HEK293 (cell line): ENCODE data around the gene PARP6.
A peak's percentile ranks its signal among the peaks of the same experiment; 100 is the strongest.

Experiments used
- CTCF ChIA-PET: fragments of 350-600 bp; formaldehyde crosslinking; extraction: SDS; loops from one replicate; lab custom pipeline; 2021; ENCODE audit warnings: antibody characterized with exemption; lab: Yijun Ruan, JAX
- POLR2A ChIA-PET: fragments of 300-600 bp; formaldehyde crosslinking; extraction: SDS; loops from one replicate; lab custom pipeline; 2020; ENCODE audit warnings: antibody characterized with exemption, inconsistent platforms; lab: Yijun Ruan, JAX
- H3K27ac ChIP-seq: fragments of 200-500 bp; sonication (Bioruptor generic); 2 replicates; pipeline ENCODE4 v1.5.1; 2014; ENCODE audit warnings: low read depth, low read length, control low read depth, inconsistent platforms; ENCODE audit errors: extremely low read depth
- H3K36me3 ChIP-seq, 2 experiments: fragments of 200-500 bp in 1 of 2; sonication (Bioruptor generic) in 1 of 2; 1 replicate in 1 of 2; 2 replicates in 1 of 2; pipeline ENCODE4 v1.5.1; 2014 to 2017; ENCODE audit warnings: inconsistent platforms in 2 of 2, low read length in 2 of 2; ENCODE audit not compliant: control insufficient read depth in 2 of 2, insufficient read depth in 1 of 2
- H3K4me1 ChIP-seq: fragments of 200-500 bp; sonication (Bioruptor generic); 2 replicates; pipeline ENCODE4 v1.5.1; 2014; ENCODE audit warnings: mild to moderate bottlenecking, low read length, inconsistent platforms; ENCODE audit not compliant: control insufficient read depth, insufficient read depth
- H3K4me3 ChIP-seq: 2 replicates; pipeline ENCODE4 v1.5.1; 2011; ENCODE audit warnings: low read depth, mild to moderate bottlenecking, control low read depth, low read length, moderate library complexity
- H3K9me3 ChIP-seq: fragments of 200-500 bp; sonication (Bioruptor generic); 2 replicates; pipeline ENCODE4 v1.5.1; 2014; ENCODE audit warnings: low read depth, low read length, inconsistent platforms; ENCODE audit not compliant: control insufficient read depth, insufficient read depth
- EGR2 ChIP-seq: fragments of 450-650 bp; formaldehyde crosslinking; IDR thresholded peaks from 2 replicates; pipeline ENCODE4 v1.5.1; 2016; ENCODE audit warnings: low read depth, missing biosample characterization, missing genetic modification characterization
- GLI2 ChIP-seq: fragments of 450-650 bp; formaldehyde crosslinking; IDR thresholded peaks from 2 replicates; pipeline ENCODE4; 2017; ENCODE audit warnings: missing biosample characterization, missing genetic modification characterization, low read depth, borderline replicate concordance
- GLI4 ChIP-seq: fragments of 450-650 bp; formaldehyde crosslinking; IDR thresholded peaks from 2 replicates; pipeline ENCODE4 v1.5.1; 2016; ENCODE audit warnings: missing biosample characterization, missing genetic modification characterization
- GLIS2 ChIP-seq: fragments of 450-650 bp; formaldehyde crosslinking; IDR thresholded peaks from 2 replicates; pipeline ENCODE4 v1.5.1; 2016; ENCODE audit warnings: missing biosample characterization, missing genetic modification characterization
- KLF8 ChIP-seq: fragments of 450-650 bp; formaldehyde crosslinking; IDR thresholded peaks from 2 replicates; pipeline ENCODE4 v1.5.1; 2016; ENCODE audit warnings: missing biosample characterization, missing genetic modification characterization
- OSR2 ChIP-seq: fragments of 450-650 bp; formaldehyde crosslinking; IDR thresholded peaks from 2 replicates; pipeline ENCODE4 v1.5.1; 2016; ENCODE audit warnings: missing biosample characterization, missing genetic modification characterization
- RBAK ChIP-seq: fragments of 450-650 bp; formaldehyde crosslinking; IDR thresholded peaks from 2 replicates; pipeline ENCODE4 v1.5.1; 2016; ENCODE audit warnings: missing biosample characterization, missing genetic modification characterization
- SALL2 ChIP-seq: fragments of 450-650 bp; formaldehyde crosslinking; IDR thresholded peaks from 2 replicates; pipeline ENCODE4 v1.5.0; 2017; ENCODE audit warnings: missing biosample characterization, mild to moderate bottlenecking, missing genetic modification characterization, borderline replicate concordance
- SETDB1 ChIP-seq: IDR thresholded peaks from one replicate; pipeline ENCODE4 v1.6.1; 2017; ENCODE audit warnings: mild to moderate bottlenecking, low read length, moderate library complexity, mixed read lengths; ENCODE audit not compliant: insufficient read length
- ZBTB48 ChIP-seq: fragments of 450-650 bp; formaldehyde crosslinking; IDR thresholded peaks from 2 replicates; pipeline ENCODE4 v1.5.1; 2016; ENCODE audit warnings: missing biosample characterization, missing genetic modification characterization
- ZBTB6 ChIP-seq: fragments of 450-650 bp; formaldehyde crosslinking; IDR thresholded peaks from 2 replicates; pipeline ENCODE4 v1.5.1; 2017; ENCODE audit warnings: missing biosample characterization, missing genetic modification characterization
- ZFP37 ChIP-seq: fragments of 450-650 bp; formaldehyde crosslinking; IDR thresholded peaks from 2 replicates; pipeline ENCODE4 v1.5.1; 2016; ENCODE audit warnings: missing biosample characterization, missing genetic modification characterization
- ZNF138 ChIP-seq: fragments of 450-650 bp; formaldehyde crosslinking; IDR thresholded peaks from 2 replicates; pipeline ENCODE4 v1.5.1; 2016; ENCODE audit warnings: missing biosample characterization, missing genetic modification characterization, borderline replicate concordance
- ZNF311 ChIP-seq: fragments of 450-650 bp; formaldehyde crosslinking; IDR thresholded peaks from 2 replicates; pipeline ENCODE4 v1.5.1; 2017; ENCODE audit warnings: missing biosample characterization, missing genetic modification characterization, borderline replicate concordance
- ZNF341 ChIP-seq: fragments of 450-650 bp; formaldehyde crosslinking; IDR thresholded peaks from 2 replicates; pipeline ENCODE4; 2016; ENCODE audit warnings: low read depth, missing biosample characterization, missing genetic modification characterization
- ZNF555 ChIP-seq: fragments of 450-650 bp; formaldehyde crosslinking; conservative IDR thresholded peaks from 2 replicates; pipeline ENCODE4 v1.5.1; 2017; ENCODE audit warnings: missing biosample characterization, mild to moderate bottlenecking, missing genetic modification characterization, inconsistent platforms
- ZNF623 ChIP-seq: fragments of 450-650 bp; formaldehyde crosslinking; IDR thresholded peaks from 2 replicates; pipeline ENCODE4 v1.5.1; 2016; ENCODE audit warnings: missing biosample characterization, missing genetic modification characterization
- ZNF76 ChIP-seq: fragments of 450-650 bp; formaldehyde crosslinking; IDR thresholded peaks from 2 replicates; pipeline ENCODE4; 2016; ENCODE audit warnings: low read depth, missing biosample characterization, missing genetic modification characterization, borderline replicate concordance
- ZSCAN30 ChIP-seq: fragments of 450-650 bp; IDR thresholded peaks from 2 replicates; pipeline ENCODE4 v1.5.1; 2018; ENCODE audit warnings: missing biosample characterization, mild to moderate bottlenecking, missing genetic modification characterization, moderate library complexity
- TF ChIP-seq, protein P1 (sequence below): IDR thresholded peaks from 2 replicates; pipeline ENCODE4 v1.6.1; 2011; ENCODE audit warnings: mild to moderate bottlenecking, low read depth, low read length, borderline replicate concordance
- TF ChIP-seq, protein P2 (sequence below): fragments of 450-650 bp; formaldehyde crosslinking; IDR thresholded peaks from 2 replicates; pipeline ENCODE4 v1.5.1; 2016; ENCODE audit warnings: missing biosample characterization, missing genetic modification characterization
- TF ChIP-seq, protein P3 (sequence below): fragments of 450-650 bp; formaldehyde crosslinking; conservative IDR thresholded peaks from 2 replicates; pipeline ENCODE4 v1.5.1; 2016; ENCODE audit warnings: low read depth, missing biosample characterization, missing genetic modification characterization
- TF ChIP-seq, protein P4 (sequence below): fragments of 450-650 bp; formaldehyde crosslinking; IDR thresholded peaks from 2 replicates; pipeline ENCODE4 v1.5.1; 2016; ENCODE audit warnings: missing biosample characterization, missing genetic modification characterization, low read depth

PARP6 gene

DNA sequence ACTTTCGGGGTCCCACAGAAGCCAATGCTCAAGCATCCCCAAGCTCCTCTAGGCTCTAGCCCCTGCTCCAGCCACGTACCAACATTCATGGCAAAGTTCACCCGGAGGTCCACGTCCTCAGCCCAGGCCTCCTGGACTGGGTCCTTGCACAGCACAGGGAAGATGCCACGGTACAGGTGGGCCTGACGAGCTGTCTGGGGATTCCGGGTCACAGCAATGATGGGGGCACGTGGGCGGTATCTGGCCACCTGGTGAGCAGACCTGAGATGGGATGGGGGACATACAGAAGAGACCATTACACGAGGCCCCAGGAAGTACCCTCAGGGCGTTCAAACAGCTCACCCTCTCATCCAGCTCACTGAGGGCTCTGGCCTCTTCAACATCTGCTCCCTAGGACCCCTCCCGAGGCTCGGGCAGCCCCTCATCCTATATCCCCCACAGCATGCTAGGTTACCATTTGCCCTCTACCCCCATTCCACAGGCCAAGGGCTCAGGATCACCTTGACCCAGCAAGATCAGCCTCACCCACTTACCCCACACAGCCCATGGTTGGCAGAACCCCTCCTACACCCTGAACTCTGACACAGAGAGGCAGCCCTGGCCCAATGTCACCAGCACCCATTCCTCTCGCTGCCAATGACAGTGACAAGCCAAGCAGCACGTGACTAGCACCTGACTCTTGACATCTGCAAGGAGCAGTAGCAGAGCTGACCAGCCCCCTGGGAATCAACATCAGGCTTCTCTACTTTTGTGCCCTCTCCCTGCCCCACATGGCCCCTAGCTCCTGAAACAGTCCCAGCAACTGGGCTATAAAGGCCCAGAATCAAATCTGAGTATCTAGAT lies 71.7 kb downstream of the PARP6 start:
- TF ChIP-seq ZBTB48 (tag by site-specific recombination) (peak; percentile 30; the same call in 1 of the 2 replicates), GLI2 (tag by site-specific recombination) (no peak), SETDB1 (no peak), GLIS2 (tag by site-specific recombination) (peak; percentile 56; the same call in 1 of the 2 replicates)
- TF ChIP-seq, protein P1, sequence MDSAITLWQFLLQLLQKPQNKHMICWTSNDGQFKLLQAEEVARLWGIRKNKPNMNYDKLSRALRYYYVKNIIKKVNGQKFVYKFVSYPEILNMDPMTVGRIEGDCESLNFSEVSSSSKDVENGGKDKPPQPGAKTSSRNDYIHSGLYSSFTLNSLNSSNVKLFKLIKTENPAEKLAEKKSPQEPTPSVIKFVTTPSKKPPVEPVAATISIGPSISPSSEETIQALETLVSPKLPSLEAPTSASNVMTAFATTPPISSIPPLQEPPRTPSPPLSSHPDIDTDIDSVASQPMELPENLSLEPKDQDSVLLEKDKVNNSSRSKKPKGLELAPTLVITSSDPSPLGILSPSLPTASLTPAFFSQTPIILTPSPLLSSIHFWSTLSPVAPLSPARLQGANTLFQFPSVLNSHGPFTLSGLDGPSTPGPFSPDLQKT = no peak
- no peak overlapping the region for H3K4me3 ChIP-seq
- no peaks in the 10 kb centered on the region for H3K9me3 ChIP-seq
- H3K27ac ChIP-seq = peak overlapping the region; percentile 49; the same call in 1 of the 2 replicates
- POLR2A ChIA-PET = interaction anchor here (0.5 to 3.0 kb wide), 3 partner anchors 27 to 94 kb away, joined by 5 to 22 read pairs (median 12); partner anchors contain the start of gene PKM
- H3K4me1 ChIP-seq = no peaks in the 10 kb centered on the region; the same call in 1 of the 2 replicates
- CTCF ChIA-PET = interaction anchor here (0.6 to 4.3 kb wide), 21 partner anchors 8 to 309 kb away, joined by 3 to 35 read pairs (median 4); no protein-coding TSS in a partner anchor
- H3K36me3 ChIP-seq = peaks cover 65 to 76% of the 10 kb centered on the region in 2 experiments

GRCh38 chr15:72199721-72200212 lies 72.6 kb downstream of the PARP6 start:
- H3K27ac ChIP-seq = peak overlapping the region; percentile 39; the same call in 1 of the 2 replicates
- POLR2A ChIA-PET = interaction anchor here (2.4 to 3.0 kb wide), 2 partner anchors 28 to 31 kb away, joined by 12 to 22 read pairs; partner anchors contain the start of gene PKM
- no peaks in the 10 kb centered on the region for H3K9me3 ChIP-seq
- peaks cover 56 to 67% of the 10 kb centered on the region in 2 experiments for H3K36me3 ChIP-seq
- no peaks in the 10 kb centered on the region; the same call in 1 of the 2 replicates for H3K4me1 ChIP-seq
- CTCF ChIA-PET = interaction anchor here (0.5 to 4.3 kb wide), 26 partner anchors 9 to 1520 kb away, joined by 3 to 35 read pairs (median 4); no protein-coding TSS in a partner anchor
- H3K4me3 ChIP-seq = no peak overlapping the region
- TF ChIP-seq ZNF138 (tag by site-specific recombination) (no peak), ZNF341 (no peak), ZNF76 (tag by site-specific recombination) (no peak), SALL2 (tag by site-specific recombination) (no peak), GLI4 (tag by site-specific recombination) (no peak), OSR2 (no peak), ZNF311 (tag by site-specific recombination) (no peak), ZBTB6 (tag by site-specific recombination) (no peak), ZSCAN30 (tag by site-specific recombination) (0 out of 2 replicates have a peak, but pooled peaks have one; percentile 46), RBAK (no peak), EGR2 (tag by site-specific recombination) (no peak), ZNF623 (tag by site-specific recombination) (no peak), ZFP37 (tag by site-specific recombination) (peak; percentile 71; the same call in 1 of the 2 replicates), KLF8 (tag by site-specific recombination) (0 out of 2 replicates have a peak, but pooled peaks have one; percentile 42), ZNF555 (tag by site-specific recombination) (no peak)
- TF ChIP-seq, protein P2, sequence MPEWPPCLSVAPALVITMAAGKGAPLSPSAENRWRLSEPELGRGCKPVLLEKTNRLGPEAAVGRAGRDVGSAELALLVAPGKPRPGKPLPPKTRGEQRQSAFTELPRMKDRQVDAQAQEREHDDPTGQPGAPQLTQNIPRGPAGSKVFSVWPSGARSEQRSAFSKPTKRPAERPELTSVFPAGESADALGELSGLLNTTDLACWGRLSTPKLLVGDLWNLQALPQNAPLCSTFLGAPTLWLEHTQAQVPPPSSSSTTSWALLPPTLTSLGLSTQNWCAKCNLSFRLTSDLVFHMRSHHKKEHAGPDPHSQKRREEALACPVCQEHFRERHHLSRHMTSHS (tag by site-specific recombination) = no peak
- TF ChIP-seq, protein P3, sequence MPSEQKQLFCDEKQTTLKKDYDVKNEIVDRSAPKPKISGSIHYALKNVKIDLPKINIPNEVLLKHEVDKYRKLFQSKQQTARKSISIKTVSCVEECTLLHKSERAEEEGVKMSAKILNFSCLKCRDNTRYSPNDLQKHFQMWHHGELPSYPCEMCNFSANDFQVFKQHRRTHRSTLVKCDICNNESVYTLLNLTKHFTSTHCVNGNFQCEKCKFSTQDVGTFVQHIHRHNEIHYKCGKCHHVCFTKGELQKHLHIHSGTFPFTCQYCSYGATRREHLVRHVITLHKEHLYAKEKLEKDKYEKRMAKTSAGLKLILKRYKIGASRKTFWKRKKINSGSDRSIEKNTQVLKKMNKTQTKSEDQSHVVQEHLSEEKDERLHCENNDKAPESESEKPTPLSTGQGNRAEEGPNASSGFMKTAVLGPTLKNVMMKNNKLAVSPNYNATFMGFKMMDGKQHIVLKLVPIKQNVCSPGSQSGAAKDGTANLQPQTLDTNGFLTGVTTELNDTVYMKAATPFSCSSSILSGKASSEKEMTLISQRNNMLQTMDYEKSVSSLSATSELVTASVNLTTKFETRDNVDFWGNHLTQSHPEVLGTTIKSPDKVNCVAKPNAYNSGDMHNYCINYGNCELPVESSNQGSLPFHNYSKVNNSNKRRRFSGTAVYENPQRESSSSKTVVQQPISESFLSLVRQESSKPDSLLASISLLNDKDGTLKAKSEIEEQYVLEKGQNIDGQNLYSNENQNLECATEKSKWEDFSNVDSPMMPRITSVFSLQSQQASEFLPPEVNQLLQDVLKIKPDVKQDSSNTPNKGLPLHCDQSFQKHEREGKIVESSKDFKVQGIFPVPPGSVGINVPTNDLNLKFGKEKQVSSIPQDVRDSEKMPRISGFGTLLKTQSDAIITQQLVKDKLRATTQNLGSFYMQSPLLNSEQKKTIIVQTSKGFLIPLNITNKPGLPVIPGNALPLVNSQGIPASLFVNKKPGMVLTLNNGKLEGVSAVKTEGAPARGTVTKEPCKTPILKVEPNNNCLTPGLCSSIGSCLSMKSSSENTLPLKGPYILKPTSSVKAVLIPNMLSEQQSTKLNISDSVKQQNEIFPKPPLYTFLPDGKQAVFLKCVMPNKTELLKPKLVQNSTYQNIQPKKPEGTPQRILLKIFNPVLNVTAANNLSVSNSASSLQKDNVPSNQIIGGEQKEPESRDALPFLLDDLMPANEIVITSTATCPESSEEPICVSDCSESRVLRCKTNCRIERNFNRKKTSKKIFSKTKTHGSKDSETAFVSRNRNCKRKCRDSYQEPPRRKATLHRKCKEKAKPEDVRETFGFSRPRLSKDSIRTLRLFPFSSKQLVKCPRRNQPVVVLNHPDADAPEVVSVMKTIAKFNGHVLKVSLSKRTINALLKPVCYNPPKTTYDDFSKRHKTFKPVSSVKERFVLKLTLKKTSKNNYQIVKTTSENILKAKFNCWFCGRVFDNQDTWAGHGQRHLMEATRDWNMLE (tag by site-specific recombination) = no peak
- TF ChIP-seq, protein P4, sequence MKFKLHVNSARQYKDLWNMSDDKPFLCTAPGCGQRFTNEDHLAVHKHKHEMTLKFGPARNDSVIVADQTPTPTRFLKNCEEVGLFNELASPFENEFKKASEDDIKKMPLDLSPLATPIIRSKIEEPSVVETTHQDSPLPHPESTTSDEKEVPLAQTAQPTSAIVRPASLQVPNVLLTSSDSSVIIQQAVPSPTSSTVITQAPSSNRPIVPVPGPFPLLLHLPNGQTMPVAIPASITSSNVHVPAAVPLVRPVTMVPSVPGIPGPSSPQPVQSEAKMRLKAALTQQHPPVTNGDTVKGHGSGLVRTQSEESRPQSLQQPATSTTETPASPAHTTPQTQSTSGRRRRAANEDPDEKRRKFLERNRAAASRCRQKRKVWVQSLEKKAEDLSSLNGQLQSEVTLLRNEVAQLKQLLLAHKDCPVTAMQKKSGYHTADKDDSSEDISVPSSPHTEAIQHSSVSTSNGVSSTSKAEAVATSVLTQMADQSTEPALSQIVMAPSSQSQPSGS (tag by site-specific recombination) = no peak
